IMR-90 (cell line): ENCODE results near the gene OCIAD1. TPM values are rescaled to one million over a fixed set of nuclear protein-coding genes. Genes with fewer than 3 reads are reported as not detected.

ENCODE experiments used
- ATAC-seq: fragments of 200-7000 bp; cut with Tn5 transposase; 2 replicates; pipeline ENCODE4 v1.9.1; 2020; ENCODE audit warnings: low read depth, mild to moderate bottlenecking, moderate library complexity
- BruUV-seq: library from RNA; stranded (reverse); fragments of 400-500 nt; replicated peaks from 2 replicates; lab custom pipeline; 2021; lab: Mats Ljungman, UMichigan
- CTCF ChIA-PET: fragments of 300-600 bp; formaldehyde crosslinking; extraction: SDS; loops from one replicate; lab custom pipeline; 2021; ENCODE audit warnings: antibody characterized with exemption; lab: Yijun Ruan, JAX
- POLR2A ChIA-PET: fragments of 300-600 bp; sonication (Branson Sonifier 250); formaldehyde crosslinking; loops from one replicate; lab custom pipeline; 2022; ENCODE audit warnings: antibody characterized with exemption; ENCODE audit not compliant: unreplicated experiment; lab: Charles Lee
- DNase-seq: peaks from one replicate; pipeline ENCODE4 v3.0.0; 2013
- H2AFZ ChIP-seq: replicated peaks from 2 replicates; pipeline ENCODE3; 2013; ENCODE audit warnings: low read length, mild to moderate bottlenecking; ENCODE audit not compliant: poor library complexity
- H2AK5ac ChIP-seq: 2 replicates; pipeline ENCODE4 v1.6.1; 2013; ENCODE audit warnings: low read depth, low read length, inconsistent platforms
- H2AK9ac ChIP-seq: replicated peaks from 2 replicates; pipeline ENCODE3; 2013; ENCODE audit warnings: mild to moderate bottlenecking, low read depth, low read length, moderate library complexity; ENCODE audit not compliant: poor library complexity
- H2BK120ac ChIP-seq: 2 replicates; pipeline ENCODE4 v1.6.1; 2013; ENCODE audit warnings: low read depth, low read length, inconsistent platforms
- H2BK15ac ChIP-seq: 3 replicates; pipeline ENCODE4 v1.6.1; 2013; ENCODE audit warnings: low read depth, low read length, inconsistent platforms
- H2BK20ac ChIP-seq: 2 replicates; pipeline ENCODE4 v1.6.1; 2013; ENCODE audit warnings: low read depth, mild to moderate bottlenecking, inconsistent platforms, low read length, moderate library complexity
- H2BK5ac ChIP-seq: 2 replicates; pipeline ENCODE4 v1.6.1; 2013; ENCODE audit warnings: mild to moderate bottlenecking, low read depth, low read length, inconsistent platforms; ENCODE audit not compliant: poor library complexity, severe bottlenecking
- H3K14ac ChIP-seq: replicated peaks from 2 replicates; pipeline ENCODE4 v1.6.1; 2013; ENCODE audit warnings: low read depth, low read length, inconsistent platforms
- H3K18ac ChIP-seq: 2 replicates; pipeline ENCODE4 v1.6.1; 2013; ENCODE audit warnings: low read depth, low read length, control low read depth
- H3K23ac ChIP-seq: 2 replicates; pipeline ENCODE4 v1.6.1; 2013; ENCODE audit warnings: low read depth, low read length, inconsistent platforms
- H3K27ac ChIP-seq: 2 replicates; pipeline ENCODE4 v1.5.1; 2013; ENCODE audit warnings: mild to moderate bottlenecking, control low read depth, low read length; ENCODE audit not compliant: insufficient read depth
- H3K27me3 ChIP-seq: 2 replicates; pipeline ENCODE4 v1.6.1; 2013; ENCODE audit warnings: low read length; ENCODE audit not compliant: control insufficient read depth, insufficient read depth
- H3K36me3 ChIP-seq: 2 replicates; pipeline ENCODE4 v1.6.1; 2013; ENCODE audit warnings: low read length, mixed read lengths; ENCODE audit not compliant: control insufficient read depth, insufficient read depth
- H3K4ac ChIP-seq: 2 replicates; pipeline ENCODE4 v1.6.1; 2013; ENCODE audit warnings: low read depth, low read length, inconsistent platforms
- H3K4me1 ChIP-seq: 2 replicates; pipeline ENCODE4 v1.6.1; 2013; ENCODE audit warnings: low read length, mixed read lengths; ENCODE audit not compliant: control insufficient read depth, insufficient read depth
- H3K4me2 ChIP-seq: 2 replicates; pipeline ENCODE4 v1.6.1; 2013; ENCODE audit warnings: low read depth, mild to moderate bottlenecking, control low read depth, low read length, moderate library complexity
- H3K4me3 ChIP-seq: 2 replicates; pipeline ENCODE4 v1.5.1; 2013; ENCODE audit warnings: low read depth, mild to moderate bottlenecking, control low read depth, low read length, moderate library complexity; ENCODE audit not compliant: insufficient read depth
- H3K56ac ChIP-seq: 2 replicates; pipeline ENCODE4 v1.6.1; 2013; ENCODE audit warnings: low read length, inconsistent platforms; ENCODE audit not compliant: insufficient read depth; ENCODE audit errors: extremely low read depth
- H3K79me1 ChIP-seq, 2 experiments: 2 replicates each; pipeline ENCODE4 v1.6.1; 2013; ENCODE audit warnings: low read length in 2 of 2, inconsistent platforms in 1 of 2, low read depth in 1 of 2
- H3K9ac ChIP-seq: 2 replicates; pipeline ENCODE4 v1.6.1; 2013; ENCODE audit warnings: low read depth, low read length, control low read depth
- H3K9me1 ChIP-seq: 2 replicates; pipeline ENCODE4 v1.6.1; 2013; ENCODE audit warnings: low read length, inconsistent platforms; ENCODE audit not compliant: insufficient read depth
- H3K9me3 ChIP-seq: 2 replicates; pipeline ENCODE4 v1.6.1; 2013; ENCODE audit warnings: low read length; ENCODE audit not compliant: control insufficient read depth, insufficient read depth
- H4K20me1 ChIP-seq: 2 replicates; pipeline ENCODE4 v1.6.1; 2013; ENCODE audit warnings: low read length, inconsistent platforms; ENCODE audit not compliant: insufficient read depth
- H4K5ac ChIP-seq: 2 replicates; pipeline ENCODE4 v1.6.1; 2013; ENCODE audit warnings: mild to moderate bottlenecking, low read depth, low read length, control low read depth
- H4K8ac ChIP-seq, 2 experiments: 2 replicates each; pipeline ENCODE4 v1.6.1; 2013; ENCODE audit warnings: low read depth in 2 of 2, low read length in 2 of 2, control low read depth in 1 of 2, inconsistent platforms in 1 of 2
- H4K91ac ChIP-seq: 2 replicates; pipeline ENCODE4 v1.6.1; 2013; ENCODE audit warnings: low read depth, low read length, inconsistent platforms; ENCODE audit not compliant: insufficient read depth
- BHLHE40 ChIP-seq: fragments of 150-350 bp; IDR thresholded peaks from 2 replicates; pipeline ENCODE4 v1.6.1; 2016; ENCODE audit warnings: mild to moderate bottlenecking, low read depth, low read length
- CEBPB ChIP-seq: IDR thresholded peaks from 2 replicates; pipeline ENCODE4 v1.6.1; 2012; ENCODE audit warnings: low read depth, low read length, improper control_type of control experiment
- CHD1 ChIP-seq: IDR thresholded peaks from 2 replicates; pipeline ENCODE4 v1.6.1; 2012; ENCODE audit warnings: low read depth, low read length, improper control_type of control experiment
- CTCF ChIP-seq: conservative IDR thresholded peaks from 2 replicates; pipeline ENCODE4 v1.5.1; 2012; ENCODE audit warnings: mild to moderate bottlenecking, low read depth, low read length, improper control_type of control experiment
- FOS ChIP-seq: fragments of 150-350 bp; IDR thresholded peaks from 2 replicates; pipeline ENCODE4 v1.6.1; 2016; ENCODE audit warnings: low read depth, low read length
- MAFK ChIP-seq: IDR thresholded peaks from 2 replicates; pipeline ENCODE4 v1.6.1; 2012; ENCODE audit warnings: low read depth, low read length, improper control_type of control experiment
- MAZ ChIP-seq: IDR thresholded peaks from 2 replicates; pipeline ENCODE4 v1.6.1; 2012; ENCODE audit warnings: low read depth, mild to moderate bottlenecking, low read length, improper control_type of control experiment, moderate library complexity, borderline replicate concordance
- MXI1 ChIP-seq: IDR thresholded peaks from 2 replicates; pipeline ENCODE4 v1.6.1; 2012; ENCODE audit warnings: low read depth, mild to moderate bottlenecking, low read length, moderate library complexity, borderline replicate concordance
- NFE2L2 ChIP-seq: fragments of 150-350 bp; IDR thresholded peaks from 2 replicates; pipeline ENCODE4 v1.6.1; 2016; ENCODE audit warnings: low read depth, mild to moderate bottlenecking, low read length
- POLR2A ChIP-seq: IDR thresholded peaks from 2 replicates; pipeline ENCODE4 v1.6.1; 2012; ENCODE audit warnings: mild to moderate bottlenecking, low read depth, low read length
- RAD21 ChIP-seq: IDR thresholded peaks from 2 replicates; pipeline ENCODE4 v1.6.1; 2012; ENCODE audit warnings: low read length, improper control_type of control experiment
- RCOR1 ChIP-seq: IDR thresholded peaks from 2 replicates; pipeline ENCODE4 v1.6.1; 2012; ENCODE audit warnings: mild to moderate bottlenecking, low read length, improper control_type of control experiment; ENCODE audit not compliant: insufficient replicate concordance
- RFX5 ChIP-seq: IDR thresholded peaks from 2 replicates; pipeline ENCODE4 v1.8.0; 2012; ENCODE audit warnings: low read depth, mild to moderate bottlenecking, low read length, moderate library complexity
- SMC3 ChIP-seq: fragments of 150-350 bp; IDR thresholded peaks from 2 replicates; pipeline ENCODE4 v1.6.1; 2016; ENCODE audit warnings: low read depth, mild to moderate bottlenecking, antibody characterized with exemption, low read length, moderate library complexity
- USF2 ChIP-seq: fragments of 150-350 bp; IDR thresholded peaks from 2 replicates; pipeline ENCODE4 v1.6.1; 2017; ENCODE audit warnings: mild to moderate bottlenecking, antibody characterized with exemption, low read length, low read depth
- WGBS, 2 experiments: methylation state at CpG; one replicate each; pipeline versions ENCODE4 v1.1.5 to v1.1.7; 2013; ENCODE audit warnings: missing lambda C conversion rate in 2 of 2; ENCODE audit not compliant: insufficient read length in 1 of 2; ENCODE audit errors: extremely low coverage in 2 of 2; 5-methylcytosine and 5-hydroxymethylcytosine counted together
- dilution Hi-C: fragments of 300-500 bp; cut with HindIII; formaldehyde crosslinking; loops from one replicate; pipeline ENCODE4 v1.14.3; 2018; ENCODE audit warnings: low sequenced_read_pairs; ENCODE audit not compliant: unreplicated experiment
- in situ Hi-C: fragments of 300-500 bp; cut with MboI; formaldehyde crosslinking; loops from 3 replicates; pipeline ENCODE4 v1.14.3; 2019; ENCODE audit warnings: low sequenced_read_pairs, inconsistent platforms, mixed read lengths
- intact Hi-C: fragments of 100-400 bp; cut with micrococcal nuclease; formaldehyde crosslinking; loops from 2 replicates; pipeline ENCODE4 v1.10.0; 2022
- polyA plus RNA-seq, 3 experiments: library from polyadenylated mRNA; depleted of rRNA; stranded (reverse); fragments of >200 nt; gene quantifications; 2 replicates each; pipeline ENCODE4 v1.2.3, GENCODE V29; 2012; ENCODE audit warnings: low replicate concordance in 1 of 3
- total RNA-seq: library from RNA; depleted of rRNA; stranded (reverse); fragments of >200 nt; gene quantifications from 2 replicates; pipeline ENCODE4 v1.2.3, GENCODE V29; 2012
- TF ChIP-seq, protein P1 (sequence below): fragments of 150-350 bp; IDR thresholded peaks from 2 replicates; pipeline ENCODE4 v1.6.1; 2016; ENCODE audit warnings: low read depth, mild to moderate bottlenecking, low read length, moderate library complexity, borderline replicate concordance

The OCIAD1 gene
- total and polyA plus RNA-seq, 2 of the 4 experiments (the other 2 are of a cell fraction), result 86.9 to 112 TPM

GRCh38 chr4:48798117-48798516 is 32.8 kb upstream of the OCIAD1 start:
- Histone ChIP-seq H3K27ac (no peak overlapping the region), H3K27me3 (no peaks in the 10 kb centered on the region), H3K9ac (no peak overlapping the region), H3K4me2 (no peak overlapping the region), H3K9me3 (no peaks in the 10 kb centered on the region), H3K36me3 (no peaks in the 10 kb centered on the region), H3K4ac (no peak overlapping the region), H3K4me1 (0 out of 2 replicates have a peak, but pooled peaks cover 2% of the 10 kb centered on the region), H3K4me3 (no peak overlapping the region), H3K9me1 (peaks cover 2% of the 10 kb centered on the region; the same call in 1 of the 2 replicates), H2BK5ac (no peak overlapping the region), H2BK20ac (no peak overlapping the region), H2AK5ac (no peak overlapping the region), H4K8ac (no peak overlapping the region), H2BK15ac (no peak overlapping the region), H4K91ac (no peak overlapping the region), H3K79me1 (no peaks in the 10 kb centered on the region), H3K14ac (no peak overlapping the region), H2AFZ (no peak overlapping the region), H4K20me1 (no peaks in the 10 kb centered on the region), H3K56ac (no peak overlapping the region), H3K18ac (no peak overlapping the region), H2BK120ac (no peak overlapping the region), H4K5ac (no peak overlapping the region), H3K23ac (no peak overlapping the region), H2AK9ac (no peak overlapping the region)
- TF ChIP-seq MAFK, result no peak
- no peak for TF ChIP-seq CTCF
- no peak for TF ChIP-seq MAZ
- no peak for TF ChIP-seq CEBPB
- no peak for TF ChIP-seq BHLHE40
- TF ChIP-seq SMC3, result no peak
- TF ChIP-seq RCOR1, result no peak
- TF ChIP-seq RAD21, result no peak
- no peak for TF ChIP-seq USF2
- no peak for TF ChIP-seq RFX5
- TF ChIP-seq POLR2A, result no peak
- TF ChIP-seq NFE2L2, result no peak
- TF ChIP-seq MXI1, result no peak
- TF ChIP-seq, protein P1, sequence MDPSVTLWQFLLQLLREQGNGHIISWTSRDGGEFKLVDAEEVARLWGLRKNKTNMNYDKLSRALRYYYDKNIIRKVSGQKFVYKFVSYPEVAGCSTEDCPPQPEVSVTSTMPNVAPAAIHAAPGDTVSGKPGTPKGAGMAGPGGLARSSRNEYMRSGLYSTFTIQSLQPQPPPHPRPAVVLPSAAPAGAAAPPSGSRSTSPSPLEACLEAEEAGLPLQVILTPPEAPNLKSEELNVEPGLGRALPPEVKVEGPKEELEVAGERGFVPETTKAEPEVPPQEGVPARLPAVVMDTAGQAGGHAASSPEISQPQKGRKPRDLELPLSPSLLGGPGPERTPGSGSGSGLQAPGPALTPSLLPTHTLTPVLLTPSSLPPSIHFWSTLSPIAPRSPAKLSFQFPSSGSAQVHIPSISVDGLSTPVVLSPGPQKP, result no peak
- TF ChIP-seq CHD1, result no peak
- no peak for TF ChIP-seq FOS
- POLR2A ChIA-PET, result no interaction called here
- DNase-seq (no peak), ATAC-seq (no peak)
- CTCF ChIA-PET, result no interaction called here
- in situ Hi-C loops, result no loop called here
- intact Hi-C loops, result no loop called here
- dilution Hi-C loops, result no loop called here
- no CpG with 5 or more reads among the region's 2 CpGs for WGBS, 2 experiments
- no TSS peak for BruUV-seq
